ENCODE data around the gene HIVEP3.

The HIVEP3 gene

DNA sequence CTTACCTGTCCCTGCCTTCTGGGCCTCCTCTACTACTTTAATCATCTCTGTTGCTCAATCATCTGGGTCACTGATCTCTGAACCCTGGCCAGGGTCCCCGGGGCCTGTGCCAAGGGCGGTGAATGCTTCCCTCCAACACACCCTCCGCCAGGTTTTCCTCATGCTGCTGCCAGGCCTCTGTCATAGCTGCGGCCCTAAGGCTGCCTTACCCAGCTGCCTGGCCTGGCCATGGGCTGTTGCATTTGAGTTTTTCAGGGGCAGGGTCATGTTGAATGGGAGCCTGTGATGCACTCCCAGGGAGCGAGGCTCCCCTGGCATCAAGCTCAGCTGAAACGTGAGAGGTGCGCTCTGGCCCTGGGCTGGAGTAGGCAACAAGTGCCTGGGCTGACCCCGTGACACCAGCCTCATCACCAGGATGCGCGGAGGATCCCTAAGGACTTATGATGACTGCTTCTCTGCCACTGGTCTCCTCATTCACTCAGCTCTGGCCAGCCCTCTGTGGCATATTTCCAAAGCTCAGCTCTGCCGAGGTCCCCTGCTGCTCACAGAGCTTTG, 441.8 kb downstream of the HIVEP3 start:
- Histone ChIP-seq H3K9ac (0 out of 22 replicates have a peak overlapping the region, but pooled peaks of 3 of the 11 experiments have one; percentile 6 to 8 (median 7)), H3K27ac (no peak overlapping the region), H3K27me3 (no peaks in the 10 kb centered on the region), H4K20me1 (peaks cover 0 to 10% (median 0%) of the 10 kb centered on the region in 11 experiments; a peak in 1 of 22 replicates), H3K4me2 (peak overlapping the region in 10 of 11 experiments; percentile 3 to 58 (median 52); a peak in 17 of 22 replicates), H3K4me3 (no peak overlapping the region), H3K9me3 (replicated peaks in 1 of 11) (no peaks in the 10 kb centered on the region), H3K36me3 (no peaks in the 10 kb centered on the region), H3K4me1 (peaks cover 4 to 30% (median 18%) of the 10 kb centered on the region in 10 experiments; a peak in 17 of 20 replicates)
- no peak for TF ChIP-seq Cebpa-rat (IDR thresholded peaks at IDR 0.05)

DNA sequence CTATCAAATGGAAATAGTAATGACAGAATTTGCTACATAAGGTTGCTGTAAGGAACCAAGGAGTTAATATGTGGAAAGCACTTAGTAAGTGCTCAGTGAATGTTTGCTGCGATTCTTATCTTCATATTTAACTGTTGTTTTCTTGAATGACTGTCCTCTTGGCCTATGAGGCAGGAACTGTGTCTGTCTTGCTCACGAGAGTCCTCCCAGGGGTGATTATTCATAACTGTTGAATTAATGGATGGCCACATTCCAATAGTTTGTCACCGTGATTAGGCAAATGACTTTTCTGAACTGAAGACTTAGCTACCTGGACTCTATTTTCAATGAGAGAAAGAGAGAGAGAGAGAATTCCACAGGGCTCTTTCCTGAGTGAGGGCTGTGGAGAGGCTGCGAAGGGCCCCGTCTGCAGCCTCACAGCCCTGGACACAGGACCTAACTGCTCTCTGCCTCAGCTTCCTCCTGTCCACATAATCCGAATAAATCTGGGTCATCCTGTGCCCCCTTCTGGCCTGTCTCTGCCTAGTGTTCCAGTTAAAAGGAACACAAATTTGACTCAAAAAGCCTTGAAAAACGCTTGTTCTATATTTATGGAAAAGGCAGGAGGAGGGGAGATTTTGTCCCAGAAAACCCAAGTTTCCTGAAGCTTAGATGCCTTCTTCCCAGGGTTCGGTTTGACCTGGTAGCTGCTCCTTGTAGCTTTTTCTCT, 442.7 kb downstream of the HIVEP3 start:
- Histone ChIP-seq H3K9ac (no peak overlapping the region), H3K4me3 (no peak overlapping the region), H3K27ac (no peak overlapping the region), H3K9me3 (replicated peaks in 1 of 11) (no peaks in the 10 kb centered on the region), H4K20me1 (peaks cover 0 to 10% (median 0%) of the 10 kb centered on the region in 11 experiments; a peak in 1 of 22 replicates), H3K27me3 (no peaks in the 10 kb centered on the region), H3K36me3 (no peaks in the 10 kb centered on the region), H3K4me2 (peak overlapping the region in 3 of 11 experiments; percentile 32 to 58 (median 57); a peak in 4 of 22 replicates), H3K4me1 (peaks cover 4 to 24% (median 15%) of the 10 kb centered on the region in 10 experiments; a peak in 17 of 20 replicates)
- no peak for TF ChIP-seq Cebpa-rat (IDR thresholded peaks at IDR 0.05)

DNA sequence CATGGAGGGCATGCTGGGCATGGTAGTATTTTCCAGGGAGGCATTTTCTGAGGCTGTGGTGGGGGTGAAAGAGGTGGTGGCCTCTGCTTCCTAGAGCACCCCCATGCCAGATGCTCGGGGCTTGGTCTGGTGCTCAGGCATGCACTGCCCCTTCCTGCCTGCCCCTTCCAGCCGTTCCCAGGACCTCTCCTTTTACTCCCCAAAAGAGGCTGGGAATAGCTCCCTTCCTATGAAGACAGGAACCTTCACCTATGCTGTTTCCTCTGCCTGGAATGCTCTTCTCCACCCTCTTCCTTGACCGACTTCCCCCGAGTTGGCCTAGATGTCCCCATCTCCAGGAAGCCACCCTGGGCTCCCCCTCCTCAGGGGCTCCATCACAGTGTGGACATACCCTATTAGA, 443.4 kb downstream of the HIVEP3 start:
- H3K9me3 ChIP-seq (replicated peaks in 1 of 11), result no peaks in the 10 kb centered on the region
- H3K4me2 ChIP-seq, result no peak overlapping the region
- H3K36me3 ChIP-seq, result no peaks in the 10 kb centered on the region
- H4K20me1 ChIP-seq, result peaks cover 0 to 10% (median 0%) of the 10 kb centered on the region in 11 experiments; a peak in 1 of 22 replicates
- H3K27me3 ChIP-seq, result no peaks in the 10 kb centered on the region
- no peak overlapping the region for H3K27ac ChIP-seq
- no peak for TF ChIP-seq Cebpa-rat (IDR thresholded peaks at IDR 0.05)
- 0 out of 22 replicates have a peak overlapping the region, but pooled peaks of 1 of the 11 experiments have one; percentile 6 for H3K9ac ChIP-seq
- H3K4me1 ChIP-seq, result peaks cover 4 to 27% (median 17%) of the 10 kb centered on the region in 10 experiments; a peak in 17 of 20 replicates
- no peak overlapping the region for H3K4me3 ChIP-seq

DNA sequence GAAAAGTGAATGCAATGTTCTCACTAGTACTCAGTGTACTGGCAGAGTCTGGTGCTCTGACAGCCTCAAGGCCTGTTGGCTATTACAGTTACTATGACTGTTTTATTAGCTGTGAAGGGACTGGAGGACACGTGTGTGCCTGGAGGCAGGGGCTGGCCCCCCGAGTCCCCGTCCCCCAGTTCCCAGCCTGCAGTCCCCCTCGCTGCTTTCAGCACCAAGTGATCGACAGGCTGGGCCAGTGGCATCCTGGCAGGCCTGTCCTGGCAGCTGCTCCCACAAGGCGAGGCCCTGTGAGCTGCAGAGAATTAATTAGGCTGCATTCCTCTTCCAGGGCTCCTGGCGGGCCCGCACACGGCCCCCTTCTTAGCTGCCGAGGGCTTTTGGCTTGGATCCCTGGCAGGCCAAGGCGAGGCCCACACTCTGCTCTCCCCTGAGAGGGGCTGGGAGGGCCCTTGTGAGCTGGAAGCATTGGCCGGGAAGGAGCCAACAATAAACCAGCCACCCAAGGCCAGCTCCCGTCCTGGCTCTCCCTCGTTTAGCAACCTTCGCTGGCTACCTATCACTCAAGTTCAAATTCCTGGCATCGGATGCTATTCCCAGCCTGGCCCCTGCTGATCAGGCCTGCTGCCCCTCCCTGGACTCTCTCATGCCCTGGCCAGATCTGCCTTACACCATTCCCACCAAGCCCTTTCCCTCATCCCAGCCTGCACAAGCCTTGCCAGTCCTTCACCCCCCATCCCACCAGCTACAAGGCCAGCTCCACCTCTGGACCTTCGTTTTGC, 444.0 kb downstream of the HIVEP3 start:
- H3K36me3 ChIP-seq, result no peaks in the 10 kb centered on the region
- H3K4me1 ChIP-seq, result peaks cover 4 to 34% (median 23%) of the 10 kb centered on the region in 10 experiments; a peak in 17 of 20 replicates
- H3K4me3 ChIP-seq, result no peak overlapping the region
- H3K9me3 ChIP-seq (replicated peaks in 1 of 11), result no peaks in the 10 kb centered on the region
- H3K4me2 ChIP-seq, result no peak overlapping the region
- no peaks in the 10 kb centered on the region for H3K27me3 ChIP-seq
- H4K20me1 ChIP-seq, result peaks cover 0 to 14% (median 0%) of the 10 kb centered on the region in 11 experiments; a peak in 1 of 22 replicates
- H3K27ac ChIP-seq, result no peak overlapping the region
- no peak for TF ChIP-seq Cebpa-rat (IDR thresholded peaks at IDR 0.05)
- 0 out of 22 replicates have a peak overlapping the region, but pooled peaks of 1 of the 11 experiments have one; percentile 6 for H3K9ac ChIP-seq

DNA sequence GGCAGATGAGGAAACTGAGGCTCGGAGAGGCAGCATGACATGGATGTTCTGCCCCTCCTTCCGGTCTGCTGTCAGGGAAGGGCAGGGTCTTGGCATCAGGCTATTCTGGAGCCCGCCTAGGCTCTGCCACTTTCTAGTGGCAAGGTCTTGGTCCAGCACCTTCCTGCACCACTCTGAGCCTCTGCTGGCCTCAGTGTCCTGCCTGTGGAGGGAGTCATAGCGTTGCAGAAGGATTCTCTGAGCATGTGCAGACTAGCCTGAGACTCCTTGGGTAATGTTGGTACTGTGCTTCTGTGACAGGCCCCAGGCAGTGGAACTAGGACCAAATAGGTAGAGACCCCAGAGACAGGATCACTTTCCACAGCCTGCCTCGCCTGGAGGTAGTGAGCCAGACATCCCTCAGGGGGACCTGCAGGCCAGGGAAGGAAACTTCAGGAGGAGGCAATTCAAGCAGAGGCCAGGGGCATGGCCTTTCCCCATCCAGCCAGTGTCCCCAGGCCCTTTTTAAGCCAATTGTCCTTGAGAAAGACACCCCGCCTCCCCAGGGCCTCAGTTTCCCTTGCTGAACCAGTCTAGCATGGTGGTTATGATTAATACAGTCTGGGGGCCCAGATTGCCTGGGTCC, 444.9 kb downstream of the HIVEP3 start:
- Histone ChIP-seq H3K4me3 (no peak overlapping the region), H3K27me3 (no peaks in the 10 kb centered on the region), H3K9ac (no peak overlapping the region), H3K9me3 (replicated peaks in 1 of 11) (no peaks in the 10 kb centered on the region), H3K36me3 (no peaks in the 10 kb centered on the region), H3K4me2 (no peak overlapping the region), H3K27ac (no peak overlapping the region), H4K20me1 (peaks cover 0 to 14% (median 0%) of the 10 kb centered on the region in 11 experiments; a peak in 1 of 22 replicates), H3K4me1 (peaks cover 4 to 39% (median 28%) of the 10 kb centered on the region in 10 experiments; a peak in 17 of 20 replicates)
- no peak for TF ChIP-seq Cebpa-rat (IDR thresholded peaks at IDR 0.05)

DNA sequence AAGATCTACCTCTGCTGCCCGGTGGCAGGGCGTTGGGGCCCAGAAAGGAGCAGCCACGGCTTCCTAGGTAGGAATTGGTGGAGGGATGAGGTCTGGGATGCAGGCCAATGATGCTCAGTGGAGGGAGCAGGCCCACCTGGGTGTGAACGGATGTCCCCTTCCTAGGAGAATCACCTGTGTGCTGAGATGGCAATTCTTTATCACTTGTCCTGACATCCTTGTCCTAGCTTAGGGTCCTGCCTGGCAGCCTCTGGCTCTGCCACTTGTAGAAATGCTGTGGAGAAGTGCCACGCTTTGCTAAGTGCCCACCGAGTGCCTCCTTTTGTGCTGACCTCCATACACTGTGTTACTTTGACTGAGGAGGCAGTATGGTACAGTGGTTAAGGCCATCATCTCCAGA, 447.1 kb downstream of the HIVEP3 start:
- H3K27ac ChIP-seq, result no peak overlapping the region

DNA sequence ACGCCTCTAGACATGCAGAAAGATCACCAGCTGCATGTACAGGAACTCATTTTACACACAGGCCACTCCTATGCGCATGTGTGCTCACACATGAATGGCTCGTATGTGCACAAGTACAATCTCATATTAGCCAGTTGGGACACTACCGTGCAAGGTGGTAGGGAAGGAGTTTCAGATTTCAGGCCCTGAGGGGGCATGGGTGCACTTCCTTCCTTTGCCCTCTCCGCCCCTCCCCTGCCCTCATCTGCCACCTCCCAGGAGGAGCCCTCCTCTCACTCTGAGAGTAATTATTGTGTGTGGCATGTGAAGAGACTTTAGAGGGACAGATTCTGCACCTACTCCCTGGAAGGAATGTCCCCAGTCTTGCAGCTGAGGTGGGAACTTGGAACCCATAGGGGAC, 449.0 kb downstream of the HIVEP3 start:
- no peak for TF ChIP-seq Cebpa-rat (IDR thresholded peaks at IDR 0.05)
- H4K20me1 ChIP-seq, result peaks cover 0 to 3% (median 0%) of the 10 kb centered on the region in 11 experiments; a peak in 1 of 22 replicates
- no peak overlapping the region for H3K27ac ChIP-seq
- peaks cover 7 to 52% (median 44%) of the 10 kb centered on the region in 10 experiments; a peak in 19 of 20 replicates for H3K4me1 ChIP-seq
- H3K9me3 ChIP-seq (replicated peaks in 1 of 11), result no peaks in the 10 kb centered on the region
- H3K27me3 ChIP-seq, result no peaks in the 10 kb centered on the region
- H3K4me2 ChIP-seq, result peak overlapping the region in 9 of 11 experiments; percentile 30 to 88 (median 63); a peak in 17 of 22 replicates
- H3K4me3 ChIP-seq, result no peak overlapping the region
- H3K9ac ChIP-seq, result 0 out of 22 replicates have a peak overlapping the region, but pooled peaks of 1 of the 11 experiments have one; percentile 20
- no peaks in the 10 kb centered on the region for H3K36me3 ChIP-seq

More for the DNA sequence above, 447.1 kb downstream of the HIVEP3 start:
- H3K4me2 ChIP-seq, result no peak overlapping the region
- H3K4me1 ChIP-seq, result peaks cover 7 to 46% (median 39%) of the 10 kb centered on the region in 10 experiments; a peak in 19 of 20 replicates
- H3K9me3 ChIP-seq (replicated peaks in 1 of 11), result no peaks in the 10 kb centered on the region
- no peaks in the 10 kb centered on the region for H3K36me3 ChIP-seq
- no peak overlapping the region for H3K9ac ChIP-seq
- H3K4me3 ChIP-seq, result no peak overlapping the region
- no peak for TF ChIP-seq Cebpa-rat (IDR thresholded peaks at IDR 0.05)
- no peaks in the 10 kb centered on the region for H3K27me3 ChIP-seq
- H4K20me1 ChIP-seq, result peaks cover 0 to 7% (median 0%) of the 10 kb centered on the region in 11 experiments; a peak in 1 of 22 replicates

DNA sequence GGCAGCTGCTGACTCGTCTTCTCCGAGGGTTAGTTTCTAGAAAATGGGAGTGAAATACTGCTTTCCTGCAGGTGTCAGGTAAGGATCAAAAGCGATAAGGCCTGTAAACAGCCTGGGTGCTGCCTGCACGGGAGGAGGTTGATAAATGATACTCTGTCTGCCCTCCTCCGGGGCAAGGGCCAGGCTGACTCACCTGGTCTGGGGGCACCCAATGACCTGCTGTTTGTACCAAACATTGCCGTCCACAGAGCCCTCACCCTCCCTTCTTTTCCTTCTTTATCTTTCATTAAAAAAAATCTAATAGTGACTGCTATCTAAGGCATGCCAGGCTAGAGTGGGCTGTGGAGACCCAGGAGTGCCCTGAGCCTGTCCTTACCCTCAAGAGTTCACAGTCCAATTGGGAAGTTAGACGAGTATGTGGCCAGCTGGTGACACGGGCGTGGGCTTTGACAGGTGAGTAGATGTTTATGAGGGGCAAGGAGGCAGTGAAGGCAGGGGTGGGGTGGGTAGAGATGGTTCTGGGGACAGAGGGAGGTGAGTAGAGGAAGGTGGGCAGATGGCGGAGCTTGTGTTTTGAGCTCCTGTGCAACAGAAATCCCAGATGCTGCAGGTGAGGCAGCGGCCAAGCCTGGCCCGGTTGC, 450.5 kb downstream of the HIVEP3 start:
- Histone ChIP-seq H3K27ac (no peak overlapping the region), H3K4me3 (no peak overlapping the region), H3K27me3 (no peaks in the 10 kb centered on the region), H3K36me3 (no peaks in the 10 kb centered on the region), H3K4me1 (peaks cover 7 to 52% (median 44%) of the 10 kb centered on the region in 10 experiments; a peak in 19 of 20 replicates), H3K9me3 (replicated peaks in 1 of 11) (no peaks in the 10 kb centered on the region), H4K20me1 (0 out of 22 replicates have a peak, but pooled peaks cover 0 to 3% (median 0%) of the 10 kb centered on the region in 11 experiments), H3K4me2 (peak overlapping the region; percentile 4 to 88 (median 69); a peak in 19 of 22 replicates), H3K9ac (no peak overlapping the region)
- TF ChIP-seq Cebpa-rat (IDR thresholded peaks at IDR 0.05), result no peak
